Islet precursor cell (in vitro differentiated cells): ENCODE measurements around the gene S100A10.

ENCODE experiments used
- DNase-seq: peaks from one replicate; pipeline ENCODE4 v3.0.0-alpha.2; 2018

The S100A10 gene

DNA sequence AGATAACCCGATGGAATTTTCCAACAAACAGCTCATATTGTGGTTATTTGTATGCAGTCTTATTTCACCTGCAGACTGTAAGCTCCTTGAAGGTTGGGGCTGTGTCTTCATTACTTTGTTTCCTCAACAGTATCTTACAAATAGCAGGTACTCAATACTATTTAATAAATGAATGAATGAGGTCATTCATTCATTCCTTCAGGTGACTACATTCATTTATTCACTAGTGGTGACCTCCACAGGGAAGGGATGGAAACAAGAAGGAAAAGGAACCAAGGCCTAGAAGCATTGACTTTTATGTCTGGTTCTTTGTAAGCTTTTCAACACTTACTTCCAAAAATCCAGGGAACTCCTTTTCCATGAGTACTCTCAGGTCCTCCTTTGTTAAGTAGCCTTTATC is 7.9 kb downstream of the S100A10 start:
- DNase-seq, result no peak

DNA sequence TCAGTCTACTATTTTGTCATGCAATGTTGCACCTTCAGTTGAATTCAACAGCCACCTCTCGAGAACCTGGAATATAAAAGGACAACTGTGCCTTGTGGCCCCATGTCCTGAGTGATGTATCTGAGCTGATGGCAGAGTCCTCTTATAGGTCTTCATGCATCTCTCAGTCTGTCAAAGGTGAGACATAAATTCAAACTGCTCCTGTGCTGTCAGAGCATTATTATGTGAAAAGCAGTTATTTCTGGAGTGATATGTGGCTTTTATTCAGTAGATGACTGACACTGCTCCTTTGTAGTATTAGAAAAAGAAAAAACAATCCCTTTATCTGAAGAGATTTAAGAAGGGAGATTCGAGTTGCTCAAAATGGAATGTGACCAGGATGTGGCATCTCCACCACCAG is 8.4 kb downstream of the S100A10 start:
- DNase-seq, result no peak

DNA sequence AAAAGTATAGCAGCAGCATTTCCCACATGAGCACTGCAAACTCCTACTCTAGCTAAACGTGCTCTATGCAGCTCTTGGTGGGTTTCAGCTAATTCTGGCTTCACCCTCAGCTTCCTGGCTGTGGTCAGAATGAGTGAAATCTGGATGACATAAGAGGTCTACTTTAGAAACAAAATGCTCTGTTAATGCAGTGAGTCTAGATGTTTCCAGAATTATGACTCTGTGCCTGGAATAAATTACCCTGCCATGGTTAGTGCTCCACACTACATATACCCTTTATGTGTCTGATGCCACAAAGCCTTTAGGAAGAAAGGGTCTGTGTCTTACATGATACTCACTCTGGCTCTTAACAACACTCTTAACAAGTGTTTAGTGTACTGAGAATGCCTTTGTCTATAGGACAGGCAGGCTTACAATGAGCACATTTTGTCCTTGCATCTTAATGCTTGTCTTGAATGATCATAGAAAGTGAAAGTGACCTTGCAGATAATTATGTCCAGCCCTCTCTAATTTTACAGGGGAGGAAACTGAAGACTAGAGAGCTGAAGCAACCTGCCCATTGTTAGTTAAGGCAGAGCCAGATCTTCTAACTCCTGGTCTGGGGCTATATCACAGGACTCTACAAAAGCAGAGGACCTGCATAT is 9.2 kb downstream of the S100A10 start:
- no peak for DNase-seq

DNA sequence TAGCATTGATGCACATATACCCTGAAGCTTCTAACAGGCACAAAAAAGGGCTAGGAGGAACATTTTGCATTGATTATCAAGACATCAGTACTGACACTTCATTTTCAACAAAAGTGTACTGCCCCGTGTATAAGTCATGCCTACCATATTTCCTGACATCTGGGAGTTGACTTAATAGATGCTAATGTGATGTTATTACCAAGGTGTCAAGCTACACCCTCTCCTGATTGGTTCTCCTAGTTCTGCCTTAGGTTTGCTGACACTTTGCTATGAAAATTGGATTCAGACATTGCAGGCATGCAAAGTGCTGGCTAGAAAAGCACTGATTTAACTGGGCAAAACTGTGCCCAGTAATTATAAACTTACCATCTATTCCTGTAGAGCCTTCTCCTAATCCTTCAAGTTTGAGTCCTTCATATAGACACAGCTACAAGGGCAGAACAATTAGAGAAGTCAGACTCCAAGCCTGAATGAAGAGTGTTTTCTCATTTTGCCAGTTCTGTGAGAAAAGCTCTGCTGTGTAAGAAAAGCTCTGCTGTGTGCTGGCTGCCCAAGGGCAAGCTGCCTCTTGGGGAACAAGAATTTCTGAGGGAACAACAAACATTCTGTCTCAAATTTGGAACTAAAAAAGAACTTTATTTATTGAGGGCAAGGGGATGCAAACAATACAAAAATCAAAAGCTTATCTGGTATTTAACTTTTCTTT is 11.2 kb downstream of the S100A10 start:
- DNase-seq, result no peak

DNA sequence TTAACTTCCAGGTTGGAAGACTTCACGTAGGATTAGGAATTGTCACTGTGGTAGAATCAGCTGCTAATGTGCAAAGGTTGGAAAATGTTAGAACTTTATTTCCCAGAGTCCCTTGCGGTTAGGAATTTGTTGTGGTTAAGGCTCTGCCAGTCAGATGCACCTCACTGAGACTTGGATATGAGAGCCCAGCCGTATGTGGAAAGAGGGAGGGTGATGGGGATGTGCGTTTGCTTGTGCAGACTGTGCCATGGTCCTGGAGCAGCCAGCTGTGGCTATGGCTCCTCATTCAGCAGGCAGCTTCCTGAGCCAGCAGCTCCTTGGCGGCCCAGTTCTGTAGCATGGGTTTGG is 12.5 kb downstream of the S100A10 start:
- no peak for DNase-seq

DNA sequence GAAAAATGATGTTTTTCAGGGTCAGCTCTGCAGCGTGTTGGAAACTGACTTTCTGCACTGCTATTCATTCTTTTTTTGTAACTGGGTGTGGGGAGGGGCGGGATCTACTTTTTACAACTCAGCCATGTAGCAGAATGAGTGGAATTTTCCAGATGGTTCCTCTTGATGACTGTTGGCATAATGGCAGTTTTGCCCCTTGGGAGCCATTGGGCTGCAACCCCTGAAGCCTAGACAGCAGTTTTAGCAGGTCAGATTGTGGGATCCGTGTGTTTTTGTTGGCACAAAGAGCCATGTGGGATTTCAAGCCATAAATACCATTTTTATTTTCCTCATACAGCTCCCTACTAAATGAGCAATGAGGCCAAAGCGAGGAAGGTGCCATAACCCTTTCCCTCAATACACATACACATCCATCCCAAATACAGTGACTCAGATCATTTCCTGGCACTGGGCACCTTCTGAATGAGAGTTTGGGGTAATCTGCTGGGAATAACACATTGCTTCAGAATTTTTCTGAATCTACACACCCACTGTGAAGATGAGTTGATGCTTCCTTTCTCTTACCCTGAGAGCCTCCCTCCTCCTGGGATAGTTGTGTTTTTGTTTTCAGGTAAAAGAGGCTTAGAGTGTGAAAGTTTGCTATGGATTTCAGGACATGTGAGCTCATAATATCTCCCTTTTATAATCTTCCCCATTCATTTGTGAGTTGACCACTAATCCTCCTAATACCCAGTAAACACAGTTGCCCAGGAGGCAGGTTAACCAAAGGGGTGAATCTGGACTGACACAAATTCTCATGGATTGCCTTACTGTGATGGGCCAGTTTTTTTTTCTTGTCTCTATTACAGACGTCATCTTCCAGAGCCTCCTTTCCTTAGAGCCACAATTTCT is 13.1 kb downstream of the S100A10 start:
- DNase-seq, result no peak

DNA sequence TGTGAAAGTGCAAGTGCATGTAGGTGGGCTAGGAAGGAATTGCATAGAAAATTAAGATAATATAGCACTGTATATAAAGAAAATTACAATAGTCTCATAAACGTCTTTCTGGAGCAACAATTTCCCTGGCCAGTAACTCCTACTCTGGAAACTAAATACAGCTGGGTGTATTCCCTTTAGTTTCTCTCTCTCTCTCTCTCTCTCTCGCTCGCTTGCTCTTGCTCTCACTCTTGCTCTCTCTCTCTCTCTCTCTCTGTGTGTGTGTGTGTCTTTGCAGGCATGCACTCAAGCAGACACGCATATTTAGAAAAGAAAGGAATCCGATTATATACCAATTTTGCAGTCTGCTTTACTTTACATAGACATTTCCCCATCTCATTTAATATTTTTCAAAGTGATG is 14.7 kb downstream of the S100A10 start:
- no peak for DNase-seq

DNA sequence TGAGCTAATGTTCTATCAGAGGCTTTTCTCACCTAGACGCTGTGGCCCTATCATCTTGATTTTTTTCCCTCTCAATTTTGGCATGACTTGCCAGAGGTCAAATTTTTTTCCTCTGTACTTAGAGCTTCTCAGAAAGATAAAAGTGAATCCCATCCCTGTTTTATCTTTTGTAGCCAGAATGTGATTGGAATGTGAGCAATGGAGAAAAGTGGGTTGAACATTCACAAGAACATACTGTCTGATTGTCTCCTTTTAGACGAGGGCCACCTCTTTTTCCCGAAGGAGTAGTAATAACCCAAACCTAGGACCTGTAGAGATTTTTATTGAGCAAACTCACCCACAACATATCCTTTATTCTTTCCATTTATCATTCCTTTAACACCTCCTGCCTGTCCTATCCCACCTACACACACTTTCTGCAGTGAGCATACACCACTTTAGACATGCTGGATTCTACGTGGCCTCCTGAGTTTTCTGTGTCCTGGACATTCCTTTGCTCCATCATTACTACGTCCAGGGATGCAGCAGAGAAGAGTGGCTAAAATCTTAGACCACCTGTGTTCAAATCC is 15.9 kb downstream of the S100A10 start:
- no peak for DNase-seq

DNA sequence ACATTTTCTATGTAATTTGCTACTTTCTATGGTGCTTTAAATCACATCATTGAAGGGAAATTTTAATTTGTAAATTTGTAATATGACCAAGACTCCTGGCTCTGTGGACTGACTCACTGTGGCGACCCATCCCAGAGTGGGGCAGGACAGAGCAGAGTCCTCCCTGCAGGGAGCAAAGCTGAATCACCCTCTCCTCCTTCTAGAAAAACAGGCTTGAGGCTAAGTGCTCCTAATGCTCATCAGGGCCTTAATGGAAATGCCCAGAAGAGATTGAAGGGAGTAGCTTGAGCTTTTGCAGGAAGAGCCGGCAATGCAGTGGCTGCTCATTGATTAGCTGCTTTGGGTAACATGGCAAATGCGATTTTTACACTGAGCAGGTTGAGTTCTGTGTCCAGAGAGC is 16.8 kb downstream of the S100A10 start:
- DNase-seq, result peak; percentile 94

DNA sequence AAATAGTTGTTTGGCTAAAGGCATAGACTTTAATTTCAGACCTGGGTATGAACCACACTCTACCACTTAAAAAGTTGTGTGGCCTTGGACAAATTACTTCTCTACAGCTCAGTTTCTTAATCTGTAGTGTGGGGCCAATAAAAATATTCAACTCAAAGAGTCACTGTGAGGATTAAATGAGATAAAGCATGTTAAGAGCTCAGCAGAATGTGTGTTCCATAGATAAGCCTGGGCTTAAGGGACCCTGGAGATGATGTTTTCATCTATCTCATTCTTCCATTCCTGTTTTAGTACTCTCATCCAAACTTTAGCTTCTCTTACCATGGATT is 17.7 kb downstream of the S100A10 start:
- no peak for DNase-seq

DNA sequence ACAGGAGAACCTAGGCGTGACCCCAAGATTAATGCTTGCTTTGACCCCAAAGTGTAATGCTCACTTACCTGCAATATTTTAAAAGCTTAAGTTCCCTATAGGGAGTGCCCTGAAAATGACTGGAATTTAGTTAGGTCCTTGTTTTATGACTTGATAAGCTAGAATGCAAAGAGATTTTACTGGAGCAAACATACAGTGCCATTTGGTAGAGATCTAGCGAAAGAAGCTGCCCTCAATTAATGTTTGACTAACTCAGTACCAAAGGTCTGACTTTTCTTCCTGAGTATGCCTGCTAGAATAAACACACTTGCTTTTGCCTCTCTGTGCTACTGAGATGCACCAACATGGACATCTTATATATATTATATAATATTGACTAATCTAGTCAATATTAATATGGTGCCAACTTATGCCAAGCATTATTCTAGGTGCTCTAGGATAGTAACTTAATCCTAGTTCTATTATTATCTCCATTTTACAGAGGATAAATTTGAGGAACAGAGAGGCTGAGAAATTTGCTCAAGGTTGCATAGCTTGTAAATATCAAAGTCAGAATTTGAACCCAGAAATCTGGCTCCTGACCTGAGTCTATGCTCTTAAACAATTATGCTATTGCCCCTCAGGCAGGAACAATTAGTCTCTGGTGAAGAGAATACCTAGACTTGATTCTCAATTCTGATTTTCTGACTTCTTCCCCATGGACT is 18.2 kb downstream of the S100A10 start:
- no peak for DNase-seq

DNA sequence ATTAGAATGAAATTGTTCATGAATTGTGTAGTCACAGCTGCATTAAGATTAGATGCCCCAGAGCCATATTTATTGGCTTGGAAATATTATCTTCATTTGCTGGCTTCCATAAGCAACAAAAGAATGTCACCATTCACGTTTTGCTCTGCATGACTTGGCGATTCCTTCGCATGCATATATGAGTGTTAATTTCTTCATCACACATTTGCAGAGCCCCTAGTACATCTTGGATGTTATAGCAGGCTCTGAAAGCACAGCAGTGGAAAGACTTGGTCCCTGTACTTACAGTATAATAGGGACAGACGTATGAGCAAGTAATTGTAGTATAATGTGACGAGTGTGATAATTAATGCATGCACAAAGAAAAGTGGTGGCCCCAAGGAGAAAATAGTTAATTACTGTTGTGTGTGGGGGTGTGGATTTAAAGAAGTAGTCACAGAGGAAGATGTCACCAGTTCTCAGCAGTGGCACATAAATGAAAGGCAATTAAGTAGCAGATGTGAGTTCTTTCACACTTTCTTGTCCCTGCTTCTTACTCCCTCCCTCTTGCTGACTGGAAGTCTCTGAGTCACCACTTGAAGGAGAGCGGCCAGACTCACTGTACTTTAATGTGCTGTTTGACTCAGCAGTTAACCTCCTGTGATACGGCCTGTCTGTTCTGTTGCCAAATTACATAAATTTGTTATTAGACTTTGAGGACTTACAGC is 21.0 kb downstream of the S100A10 start:
- peak; percentile 94 for DNase-seq

DNA sequence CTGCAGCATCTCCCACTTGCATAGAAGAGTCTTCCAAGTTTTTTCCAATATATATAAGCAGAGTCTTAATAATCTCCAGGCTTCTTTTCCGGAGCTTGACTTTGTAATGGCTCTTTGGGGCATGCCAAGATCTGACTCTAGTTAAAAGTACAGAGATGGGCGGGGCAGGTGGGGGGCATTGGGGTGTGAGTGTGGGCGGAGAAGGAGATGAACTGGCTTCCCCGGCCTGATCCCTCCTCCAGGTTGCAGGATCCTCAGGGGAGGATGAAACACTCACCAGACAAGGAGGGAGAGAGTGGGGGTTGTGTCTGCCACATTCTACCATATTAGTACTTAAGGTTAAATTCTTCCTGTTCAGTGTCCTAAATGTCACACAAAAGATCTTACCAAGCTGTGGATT is 23.0 kb downstream of the S100A10 start:
- peak; percentile 71 for DNase-seq

DNA sequence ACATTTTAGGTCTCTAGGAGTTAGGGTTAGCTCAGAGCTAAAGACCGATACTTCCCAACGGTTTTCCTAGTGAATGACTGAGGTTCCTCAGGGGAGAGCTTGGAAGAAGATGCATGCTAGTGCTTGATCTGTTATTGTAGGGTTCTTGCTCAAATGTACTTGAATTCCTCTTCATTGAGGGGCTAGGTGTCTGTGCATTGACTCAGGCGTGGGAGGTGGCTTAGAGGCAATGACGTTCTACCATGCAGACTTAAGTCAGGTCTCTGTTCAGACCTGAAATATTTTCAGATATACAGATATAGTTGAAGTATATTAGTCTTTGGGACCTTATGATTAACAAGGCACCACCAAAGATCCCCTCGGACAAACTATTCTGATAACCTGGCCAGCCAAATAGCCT is 23.5 kb downstream of the S100A10 start:
- no peak for DNase-seq

DNA sequence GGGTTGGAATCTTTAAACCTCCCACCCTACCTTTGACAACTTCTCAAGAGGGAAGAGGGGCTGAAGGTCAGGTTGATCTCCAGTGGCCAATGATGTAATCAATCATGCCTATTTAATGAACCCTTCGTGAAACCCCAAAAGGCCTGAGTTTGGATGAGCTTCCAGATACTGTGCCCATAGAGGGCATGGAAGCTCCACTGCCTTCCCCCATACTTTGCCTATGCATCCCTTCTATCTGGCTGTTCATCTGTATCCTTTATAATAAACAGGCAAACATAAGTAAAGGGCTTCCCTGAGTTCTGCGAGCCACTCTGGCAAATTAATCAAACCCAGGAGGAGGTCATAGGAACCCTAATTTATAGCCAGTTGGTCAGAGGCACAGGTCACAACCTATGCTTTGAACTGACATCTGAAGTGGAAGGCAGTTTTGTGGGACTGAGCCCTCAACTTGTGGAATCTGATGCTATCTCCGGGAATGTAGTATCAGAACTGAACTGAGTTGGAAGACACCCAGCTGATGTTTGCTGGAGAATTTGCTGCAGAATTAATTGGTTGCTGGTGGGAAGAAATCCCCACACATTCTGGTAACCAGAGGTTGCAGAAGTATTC is 24.8 kb downstream of the S100A10 start:
- no peak for DNase-seq

DNA sequence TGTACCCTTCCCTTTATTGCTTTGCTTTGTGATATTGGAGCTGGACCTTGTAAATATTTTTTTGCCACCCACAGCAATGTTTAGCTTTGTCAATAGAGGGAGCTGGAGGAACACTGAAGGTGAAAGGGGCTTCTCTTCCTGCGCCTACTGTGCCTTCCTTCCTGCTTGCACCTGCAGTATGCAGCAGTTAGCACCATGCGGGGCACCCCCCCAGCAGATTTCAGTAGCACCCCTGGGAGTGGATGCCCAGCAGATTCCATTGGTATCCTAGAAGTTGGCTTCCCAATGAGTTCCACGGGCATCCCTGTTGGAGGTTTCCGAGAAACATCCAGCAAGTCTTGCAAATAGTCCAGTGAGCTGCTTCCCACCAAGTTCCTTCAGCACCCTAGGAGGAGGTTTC is 25.6 kb downstream of the S100A10 start:
- peak; percentile 70 for DNase-seq

DNA sequence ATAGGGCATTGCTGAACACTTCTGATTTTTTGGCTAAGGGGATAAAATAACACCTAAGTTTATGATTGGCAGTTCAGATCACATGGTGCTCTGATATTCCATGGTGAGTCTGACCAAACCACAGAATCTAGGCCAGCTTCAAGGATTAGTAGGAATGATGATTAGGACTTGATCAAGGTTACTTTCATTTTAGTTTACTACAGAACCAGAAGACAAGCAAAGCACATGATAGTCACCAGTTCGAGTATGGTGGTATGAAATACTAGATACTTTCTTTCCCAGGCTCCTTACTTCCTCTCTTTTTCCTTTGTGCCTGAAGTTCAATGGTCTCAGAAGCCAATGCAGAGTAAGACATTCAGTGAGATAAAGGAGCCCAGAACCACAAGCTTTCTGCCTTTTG is 26.6 kb downstream of the S100A10 start:
- DNase-seq, result no peak

DNA sequence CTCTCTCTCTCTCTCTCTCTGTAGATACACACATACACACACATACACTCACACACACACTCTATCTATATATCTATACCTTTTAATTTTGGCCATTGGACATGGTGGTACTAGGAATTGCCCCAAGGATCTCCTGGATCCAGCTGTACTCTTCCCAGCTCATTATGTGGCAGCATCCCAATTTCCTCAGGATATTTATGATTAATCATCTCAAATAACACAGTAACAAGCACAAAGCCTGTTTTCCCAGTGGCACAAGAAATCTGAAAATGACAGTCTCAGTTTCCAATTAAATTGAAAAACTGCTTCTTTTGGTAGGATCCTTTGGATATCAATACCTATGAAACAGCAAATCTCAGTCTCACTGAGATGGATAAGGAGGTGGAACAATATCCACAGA is 27.6 kb downstream of the S100A10 start:
- DNase-seq, result no peak

DNA sequence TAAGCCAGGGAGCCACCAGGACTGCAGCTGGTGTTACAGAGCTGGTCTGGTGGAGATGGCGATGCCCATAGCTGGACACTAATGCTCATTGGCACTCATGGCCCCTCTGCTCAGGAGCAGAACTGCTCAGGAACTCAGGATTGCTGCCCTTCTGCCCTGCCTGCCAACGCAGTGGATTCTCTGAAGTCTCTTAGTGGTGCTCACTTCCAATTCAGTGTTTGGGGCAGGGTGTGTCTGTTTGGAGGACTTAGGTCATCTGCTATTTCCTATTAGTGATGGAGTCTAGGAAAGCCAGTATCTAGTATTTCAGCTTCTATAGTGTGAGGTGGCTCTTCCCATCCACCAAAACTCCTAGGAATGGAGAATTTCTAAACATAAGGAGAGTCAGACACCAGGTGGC is 29.1 kb downstream of the S100A10 start:
- DNase-seq, result no peak

DNA sequence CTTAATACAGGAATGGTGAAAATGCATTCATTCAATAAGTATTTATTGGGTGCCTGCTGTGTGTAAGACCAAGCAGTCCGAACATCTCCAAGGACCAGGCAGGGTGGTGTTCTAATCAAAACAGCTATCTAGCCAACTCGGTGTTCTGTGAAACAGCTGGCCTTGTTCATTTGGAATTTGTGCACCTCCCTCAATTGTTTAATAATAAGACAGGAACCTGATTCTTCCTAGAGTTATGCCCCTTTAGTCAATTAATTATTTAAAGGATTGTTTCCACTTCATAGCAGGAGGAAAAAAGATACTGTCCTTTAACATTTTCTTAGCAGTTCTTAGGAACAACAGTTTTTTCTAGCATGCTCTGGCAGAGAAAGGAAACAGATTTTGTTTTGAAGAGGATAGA is 30.4 kb downstream of the S100A10 start:
- DNase-seq, result no peak

DNA sequence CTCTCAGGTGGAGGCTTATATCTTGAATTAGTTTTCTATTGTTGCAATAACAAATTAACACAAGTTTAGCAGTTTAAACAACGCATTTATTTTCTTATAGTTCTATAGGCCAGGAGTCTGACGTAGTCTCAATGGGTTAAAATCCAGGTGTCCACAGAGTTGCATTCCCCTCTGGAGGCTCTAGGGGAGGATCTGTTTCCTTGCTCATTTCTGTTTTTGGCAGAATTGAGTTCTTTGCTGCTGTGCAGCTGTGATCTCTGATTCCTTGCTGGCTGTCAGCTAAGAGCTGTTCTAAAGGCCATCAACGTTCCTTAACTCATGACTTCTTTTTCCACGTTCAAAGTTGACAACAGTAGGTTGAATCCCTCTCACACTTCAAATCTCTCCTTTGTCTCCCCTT is 31.8 kb downstream of the S100A10 start:
- DNase-seq, result no peak
